ENCODE results near the gene MBD3L2B. TPM values are rescaled to one million over a fixed set of nuclear protein-coding genes. Genes with fewer than 3 reads are reported as not detected.

Gene MBD3L2B
- total RNA-seq, 1 donor from 2014 or later: not detected

DNA sequence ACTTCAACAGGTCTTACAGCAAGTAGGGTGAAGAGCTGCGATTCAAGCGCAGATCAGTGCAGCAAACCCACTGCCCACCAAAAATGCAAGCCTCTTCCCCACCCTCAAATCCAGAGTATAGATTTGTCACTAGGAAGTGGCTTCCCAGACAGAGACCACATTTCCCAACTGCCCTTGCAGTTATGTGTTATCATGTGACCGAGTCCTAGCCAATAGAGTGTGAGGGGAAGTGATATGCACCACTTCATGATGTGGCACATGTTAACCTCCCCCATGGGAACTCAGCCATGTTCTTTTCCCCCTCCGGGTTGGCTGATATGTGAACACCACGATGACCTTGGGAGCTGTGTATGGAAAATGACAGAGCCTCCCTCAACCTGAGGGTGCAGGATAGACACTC lies 50.8 kb downstream of the MBD3L2B start:
- Mint-ChIP-seq H3K9me3 (ENCODE audit: low read depth) (no peaks in the 10 kb centered on the region), H3K27ac (ENCODE audit: unreplicated experiment) (no peak overlapping the region), H3K27me3 (ENCODE audit: low read depth) (peaks cover 3% of the 10 kb centered on the region), H3K36me3 (ENCODE audit: low read depth) (no peaks in the 10 kb centered on the region), H3K4me1 (ENCODE audit: low read depth) (no peaks in the 10 kb centered on the region), H3K4me3 (ENCODE audit: unreplicated experiment) (no peak overlapping the region)
- no peak for DNase-seq (ENCODE audit: low spot score)
- TF ChIP-seq, protein P1, sequence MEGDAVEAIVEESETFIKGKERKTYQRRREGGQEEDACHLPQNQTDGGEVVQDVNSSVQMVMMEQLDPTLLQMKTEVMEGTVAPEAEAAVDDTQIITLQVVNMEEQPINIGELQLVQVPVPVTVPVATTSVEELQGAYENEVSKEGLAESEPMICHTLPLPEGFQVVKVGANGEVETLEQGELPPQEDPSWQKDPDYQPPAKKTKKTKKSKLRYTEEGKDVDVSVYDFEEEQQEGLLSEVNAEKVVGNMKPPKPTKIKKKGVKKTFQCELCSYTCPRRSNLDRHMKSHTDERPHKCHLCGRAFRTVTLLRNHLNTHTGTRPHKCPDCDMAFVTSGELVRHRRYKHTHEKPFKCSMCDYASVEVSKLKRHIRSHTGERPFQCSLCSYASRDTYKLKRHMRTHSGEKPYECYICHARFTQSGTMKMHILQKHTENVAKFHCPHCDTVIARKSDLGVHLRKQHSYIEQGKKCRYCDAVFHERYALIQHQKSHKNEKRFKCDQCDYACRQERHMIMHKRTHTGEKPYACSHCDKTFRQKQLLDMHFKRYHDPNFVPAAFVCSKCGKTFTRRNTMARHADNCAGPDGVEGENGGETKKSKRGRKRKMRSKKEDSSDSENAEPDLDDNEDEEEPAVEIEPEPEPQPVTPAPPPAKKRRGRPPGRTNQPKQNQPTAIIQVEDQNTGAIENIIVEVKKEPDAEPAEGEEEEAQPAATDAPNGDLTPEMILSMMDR (IDR thresholded peaks at IDR 0.05): no peak

DNA sequence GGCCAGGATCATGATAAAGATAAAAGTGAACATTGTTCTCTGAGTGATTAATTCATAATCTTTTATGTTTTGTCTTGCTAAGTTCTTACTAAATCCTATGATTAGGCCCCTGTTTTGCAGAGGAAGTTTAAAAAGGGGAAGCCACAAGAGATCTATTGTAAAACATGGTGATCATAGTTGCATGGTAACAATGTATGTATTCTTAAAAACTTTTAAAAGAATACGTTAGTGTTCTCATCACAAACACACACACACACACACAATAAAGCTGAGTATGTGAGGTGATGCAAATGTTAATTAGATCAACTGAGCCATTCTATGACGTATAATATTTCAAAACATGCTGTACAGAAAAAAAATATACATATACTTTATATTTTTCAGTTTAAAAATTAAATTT lies 51.2 kb downstream of the MBD3L2B start:
- H3K27ac Mint-ChIP-seq (ENCODE audit: unreplicated experiment): no peak overlapping the region
- TF ChIP-seq, protein P1 (IDR thresholded peaks at IDR 0.05): no peak
- H3K9me3 Mint-ChIP-seq (ENCODE audit: low read depth): no peaks in the 10 kb centered on the region
- no peaks in the 10 kb centered on the region for H3K36me3 Mint-ChIP-seq (ENCODE audit: low read depth)
- peaks cover 3% of the 10 kb centered on the region for H3K27me3 Mint-ChIP-seq (ENCODE audit: low read depth)
- H3K4me3 Mint-ChIP-seq (ENCODE audit: unreplicated experiment): no peak overlapping the region
- no peaks in the 10 kb centered on the region for H3K4me1 Mint-ChIP-seq (ENCODE audit: low read depth)
- DNase-seq (ENCODE audit: low spot score): no peak

DNA sequence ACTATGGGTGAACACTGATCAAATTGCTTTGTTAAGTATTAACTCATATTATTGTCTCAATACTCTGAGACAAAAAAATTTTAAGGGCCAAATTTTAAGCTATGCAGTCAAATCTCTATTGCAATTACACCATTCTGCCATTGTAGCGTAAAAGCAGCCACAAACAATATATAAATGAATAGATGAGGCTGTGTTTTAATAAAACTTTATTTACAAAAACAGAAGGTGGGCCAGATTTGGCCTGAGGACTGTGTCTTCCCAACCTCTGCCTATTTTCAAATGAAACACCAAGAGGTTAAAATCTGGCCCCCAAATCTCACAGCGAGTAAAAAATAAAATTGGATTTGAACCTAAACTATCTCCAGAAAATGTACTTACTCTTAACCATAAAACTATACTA lies 51.7 kb downstream of the MBD3L2B start:
- Mint-ChIP-seq H3K9me3 (ENCODE audit: low read depth) (no peaks in the 10 kb centered on the region), H3K27ac (ENCODE audit: unreplicated experiment) (no peak overlapping the region), H3K4me3 (ENCODE audit: unreplicated experiment) (no peak overlapping the region), H3K27me3 (ENCODE audit: low read depth) (peaks cover 3% of the 10 kb centered on the region), H3K36me3 (ENCODE audit: low read depth) (no peaks in the 10 kb centered on the region), H3K4me1 (ENCODE audit: low read depth) (no peaks in the 10 kb centered on the region)
- TF ChIP-seq, protein P1 (IDR thresholded peaks at IDR 0.05): no peak
- DNase-seq (ENCODE audit: low spot score): no peak

Other genes starting within 250 kb of the MBD3L2B start
- not detected in 3 replicates for gene VAV1, start 248.7 kb downstream of the MBD3L2B start, total RNA-seq
- gene ADGRE1, start 133.9 kb downstream of the MBD3L2B start, total RNA-seq: not detected in 3 replicates
- gene MBD3L5, start 9.1 kb upstream of the MBD3L2B start, total RNA-seq: not detected in 3 replicates
- not detected in 3 replicates for gene MBD3L4, start 18.7 kb upstream of the MBD3L2B start, total RNA-seq
- gene MBD3L2, start 27.9 kb upstream of the MBD3L2B start, total RNA-seq: not detected in 3 replicates
- not detected in 3 replicates for gene MBD3L3, start 37.2 kb upstream of the MBD3L2B start, total RNA-seq
- 8.1 to 11.6 TPM (median 8.2 TPM) in 3 replicates for gene ZNF557, start 48.3 kb upstream of the MBD3L2B start, total RNA-seq

Measured in chondrocyte (in vitro differentiated cells).